ENCODE data around the gene ABCC1. TPM values are rescaled to one million over a fixed set of nuclear protein-coding genes. Genes with fewer than 3 reads are reported as not detected.

The ABCC1 gene
- total RNA-seq, 4 donors from 2014 or later, result 19.3 to 43.7 (median 26.2) TPM

DNA sequence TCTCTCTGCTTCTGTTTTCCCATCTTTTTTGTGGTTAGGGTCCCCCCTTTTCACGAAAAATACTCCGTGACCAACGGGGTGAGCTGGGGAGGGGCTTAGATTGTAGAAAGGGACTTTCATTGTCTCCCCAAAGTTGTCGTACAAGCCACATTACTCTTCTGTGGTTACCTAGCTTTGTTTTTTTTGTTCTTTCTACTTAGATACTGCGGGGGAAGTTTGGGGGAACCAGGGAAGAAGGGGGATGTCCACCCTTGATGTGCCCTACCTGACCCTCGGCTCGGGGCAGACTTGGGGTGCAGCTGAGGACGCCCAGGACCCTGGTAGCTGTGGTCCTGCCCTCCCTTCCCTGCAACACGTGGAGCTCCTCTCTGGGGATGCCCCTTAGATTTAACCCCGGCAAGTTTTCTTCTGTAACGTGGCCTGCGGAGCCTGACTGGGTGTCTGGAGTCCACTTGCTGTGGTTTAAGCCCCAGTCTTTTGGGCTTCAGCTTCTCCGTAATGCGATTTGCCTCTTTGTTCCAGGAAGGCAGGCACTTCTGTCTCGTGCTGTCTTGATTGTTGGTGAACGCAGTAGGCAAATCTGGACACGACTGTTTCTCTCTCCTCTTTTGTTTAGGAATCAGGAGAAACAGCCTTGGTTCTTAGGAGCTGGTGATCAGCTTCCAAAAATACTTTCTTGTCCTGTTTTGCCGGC lies 892 bp downstream of the ABCC1 start:
- peaks cover 32 to 35% of the 10 kb centered on the region in 2 donors for H3K4me1 ChIP-seq
- peak overlapping the region; percentile 74 to 93 (median 86) for H3K4me3 ChIP-seq
- TF ChIP-seq POLR2A (IDR thresholded peaks at IDR 0.05), result peak in 1 of 2 donors; percentile 38
- TF ChIP-seq, protein P1, sequence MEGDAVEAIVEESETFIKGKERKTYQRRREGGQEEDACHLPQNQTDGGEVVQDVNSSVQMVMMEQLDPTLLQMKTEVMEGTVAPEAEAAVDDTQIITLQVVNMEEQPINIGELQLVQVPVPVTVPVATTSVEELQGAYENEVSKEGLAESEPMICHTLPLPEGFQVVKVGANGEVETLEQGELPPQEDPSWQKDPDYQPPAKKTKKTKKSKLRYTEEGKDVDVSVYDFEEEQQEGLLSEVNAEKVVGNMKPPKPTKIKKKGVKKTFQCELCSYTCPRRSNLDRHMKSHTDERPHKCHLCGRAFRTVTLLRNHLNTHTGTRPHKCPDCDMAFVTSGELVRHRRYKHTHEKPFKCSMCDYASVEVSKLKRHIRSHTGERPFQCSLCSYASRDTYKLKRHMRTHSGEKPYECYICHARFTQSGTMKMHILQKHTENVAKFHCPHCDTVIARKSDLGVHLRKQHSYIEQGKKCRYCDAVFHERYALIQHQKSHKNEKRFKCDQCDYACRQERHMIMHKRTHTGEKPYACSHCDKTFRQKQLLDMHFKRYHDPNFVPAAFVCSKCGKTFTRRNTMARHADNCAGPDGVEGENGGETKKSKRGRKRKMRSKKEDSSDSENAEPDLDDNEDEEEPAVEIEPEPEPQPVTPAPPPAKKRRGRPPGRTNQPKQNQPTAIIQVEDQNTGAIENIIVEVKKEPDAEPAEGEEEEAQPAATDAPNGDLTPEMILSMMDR (IDR thresholded peaks at IDR 0.05 in 4 of 5, conservative IDR thresholded peaks at IDR 0.05 in 1 of 5), result no peak
- peak; percentile 39 to 53 for DNase-seq
- H3K36me3 ChIP-seq, result no peaks in the 10 kb centered on the region
- no peaks in the 10 kb centered on the region for H3K27me3 ChIP-seq
- ATAC-seq, result peak; percentile 58 to 69
- H3K27ac ChIP-seq, result peak overlapping the region; percentile 91 to 94 (median 92)
- H3K9me3 ChIP-seq, result no peaks in the 10 kb centered on the region
- intact Hi-C loops (cut with DNase I; ENCODE audit: low total_unique reads), result loop anchor here (5.0 kb wide), 1 partner anchor 112 kb away; no protein-coding TSS in a partner anchor
- in situ Hi-C loops (cut with MboI; ENCODE audit: low sequenced_read_pairs in 4 of 4), result loop anchor here in 2 of 4 donors (10.0 to 25.0 kb wide), 2 partner anchors 74 to 112 kb away; no protein-coding TSS in a partner anchor

DNA sequence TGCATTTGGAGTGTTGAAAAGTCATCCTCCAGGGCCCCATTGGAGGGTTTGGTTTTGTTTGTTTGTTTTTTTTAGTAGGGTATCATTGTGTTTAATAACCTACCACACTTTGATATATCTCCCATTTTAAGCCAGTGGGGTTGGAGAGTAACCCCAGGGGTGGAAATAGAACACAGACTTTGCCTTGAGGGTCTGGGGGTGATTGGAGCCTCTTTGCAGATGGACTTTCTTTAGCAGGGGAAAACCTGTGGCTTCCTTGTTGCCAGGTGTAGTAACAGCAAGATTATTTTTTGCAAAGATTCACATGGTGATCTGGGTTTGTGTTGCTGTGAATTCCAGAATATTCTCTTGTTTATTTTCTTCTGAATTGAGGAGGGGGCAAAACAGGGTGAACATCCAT lies 1.5 kb downstream of the ABCC1 start:
- Histone ChIP-seq H3K27me3 (no peaks in the 10 kb centered on the region), H3K9me3 (no peaks in the 10 kb centered on the region), H3K27ac (peak overlapping the region; percentile 91 to 94 (median 92)), H3K4me1 (peaks cover 32 to 36% of the 10 kb centered on the region in 2 donors), H3K36me3 (no peaks in the 10 kb centered on the region), H3K4me3 (peak overlapping the region; percentile 74 to 93 (median 86))
- in situ Hi-C loops (cut with MboI; ENCODE audit: low sequenced_read_pairs in 4 of 4), result loop anchor here in 2 of 4 donors (10.0 to 25.0 kb wide), 2 partner anchors 74 to 111 kb away; no protein-coding TSS in a partner anchor
- intact Hi-C loops (cut with DNase I; ENCODE audit: low total_unique reads), result loop anchor here (5.0 kb wide), 1 partner anchor 111 kb away; no protein-coding TSS in a partner anchor
- no peak for ATAC-seq
- no peak for DNase-seq
- TF ChIP-seq, protein P1 (IDR thresholded peaks at IDR 0.05 in 4 of 5, conservative IDR thresholded peaks at IDR 0.05 in 1 of 5), result no peak
- TF ChIP-seq POLR2A (IDR thresholded peaks at IDR 0.05), result no peak

DNA sequence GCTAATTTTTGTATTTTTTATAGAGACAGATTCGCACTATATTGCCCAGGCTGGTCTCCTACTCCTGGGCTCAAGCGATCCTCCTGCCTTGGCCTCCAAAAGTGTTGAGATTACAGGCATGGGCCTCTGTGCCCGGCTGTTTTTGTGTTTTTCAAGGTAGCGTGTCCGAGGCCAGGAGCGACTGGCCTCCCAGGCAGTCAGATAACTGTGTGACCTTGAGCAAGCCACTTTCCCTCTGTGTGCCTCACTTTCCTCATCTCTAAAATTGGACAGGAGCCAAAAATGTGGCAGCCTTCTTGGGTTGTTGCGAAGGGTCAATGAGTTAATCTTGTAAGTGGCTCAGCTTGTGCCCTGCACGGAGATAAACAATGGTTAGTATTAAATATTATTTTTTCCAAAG lies 2.4 kb downstream of the ABCC1 start:
- intact Hi-C loops (cut with DNase I; ENCODE audit: low total_unique reads), result loop anchor here (5.0 kb wide), 1 partner anchor 110 kb away; no protein-coding TSS in a partner anchor
- no peak overlapping the region for H3K4me3 ChIP-seq
- no peaks in the 10 kb centered on the region for H3K36me3 ChIP-seq
- H3K27me3 ChIP-seq, result no peaks in the 10 kb centered on the region
- ATAC-seq (no peak), DNase-seq (no peak)
- peak overlapping the region; percentile 91 to 94 (median 92) for H3K27ac ChIP-seq
- in situ Hi-C loops (cut with MboI; ENCODE audit: low sequenced_read_pairs in 4 of 4), result loop anchor here in 2 of 4 donors (10.0 to 25.0 kb wide), 2 partner anchors 73 to 110 kb away; no protein-coding TSS in a partner anchor
- TF ChIP-seq, protein P1 (IDR thresholded peaks at IDR 0.05 in 4 of 5, conservative IDR thresholded peaks at IDR 0.05 in 1 of 5), result no peak
- TF ChIP-seq POLR2A (IDR thresholded peaks at IDR 0.05), result no peak
- H3K4me1 ChIP-seq, result peaks cover 32 to 42% of the 10 kb centered on the region in 2 donors
- H3K9me3 ChIP-seq, result no peaks in the 10 kb centered on the region

DNA sequence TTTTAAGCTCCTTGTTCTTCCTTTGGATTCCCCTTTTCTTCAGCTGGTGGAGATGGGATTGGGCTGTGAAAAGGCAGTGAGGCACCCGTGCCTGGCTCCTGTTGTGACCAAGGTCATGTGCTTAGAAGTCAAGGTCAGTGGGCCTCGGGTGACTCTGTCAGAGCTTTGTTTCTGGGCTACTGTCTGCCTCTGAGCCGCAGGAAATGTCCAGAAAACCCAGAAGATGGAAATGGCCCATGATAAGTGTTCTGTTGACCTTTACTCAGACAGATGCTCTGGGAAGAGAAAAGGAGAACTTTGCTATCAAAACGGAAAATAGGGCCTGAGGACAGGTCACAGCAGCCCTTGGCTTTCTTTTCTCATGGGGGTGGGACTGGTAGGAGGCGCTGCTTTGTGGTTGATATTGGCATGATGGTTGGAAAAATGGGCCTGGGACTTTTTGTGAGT lies 2.9 kb downstream of the ABCC1 start:
- no peak overlapping the region for H3K4me3 ChIP-seq
- H3K4me1 ChIP-seq, result peaks cover 32 to 45% of the 10 kb centered on the region in 2 donors
- TF ChIP-seq POLR2A (IDR thresholded peaks at IDR 0.05), result no peak
- TF ChIP-seq, protein P1 (IDR thresholded peaks at IDR 0.05 in 4 of 5, conservative IDR thresholded peaks at IDR 0.05 in 1 of 5), result no peak
- DNase-seq, result no peak
- intact Hi-C loops (cut with DNase I; ENCODE audit: low total_unique reads), result loop anchor here (5.0 kb wide), 1 partner anchor 110 kb away; no protein-coding TSS in a partner anchor
- H3K27me3 ChIP-seq, result no peaks in the 10 kb centered on the region
- ATAC-seq, result no peak
- H3K9me3 ChIP-seq, result no peaks in the 10 kb centered on the region
- H3K36me3 ChIP-seq, result no peaks in the 10 kb centered on the region
- in situ Hi-C loops (cut with MboI; ENCODE audit: low sequenced_read_pairs in 4 of 4), result loop anchor here in 2 of 4 donors (10.0 to 25.0 kb wide), 2 partner anchors 73 to 110 kb away; no protein-coding TSS in a partner anchor
- peak overlapping the region; percentile 39 to 94 (median 91) for H3K27ac ChIP-seq
